ENCODE results near the gene HERC2. TPM values are rescaled to one million over a fixed set of nuclear protein-coding genes. Genes with fewer than 3 reads are reported as not detected.
A peak's percentile ranks its signal among the peaks of the same experiment; 100 is the strongest.

The HERC2 gene
- total and polyA plus RNA-seq, 7 donors = 23.9 to 59.7 (median 41.1) TPM

GRCh38 chr15:28098360-28098765 lies 223.6 kb downstream of the HERC2 start:
- DNase-seq (no peak), ATAC-seq (no peak)
- Histone ChIP-seq H3K27me3 (ENCODE audit: insufficient read depth in 3 of 3, low read length in 2 of 3) (peaks cover 0 to 86% (median 13%) of the 10 kb centered on the region in 3 donors), H3K4me3 (no peak overlapping the region), H3K36me3 (ENCODE audit: insufficient read depth in 1 of 2, low read depth in 1 of 2) (no peaks in the 10 kb centered on the region), H3K9me3 (no peaks in the 10 kb centered on the region), H3K4me1 (peaks cover 12% of the 10 kb centered on the region), H3K27ac (no peak overlapping the region)
- intact Hi-C loops (cut with DNase I) = no loop called here
- no peak for TF ChIP-seq CTCF (IDR thresholded peaks at IDR 0.05)
- WGBS, 3 donors = 49 to 63% (median 55%) methylated on average over 11 of the region's 11 CpGs

- intact Hi-C loops (cut with DNase I) = no loop called here
- peaks cover 0 to 84% (median 13%) of the 10 kb centered on the region in 3 donors for H3K27me3 ChIP-seq (ENCODE audit: insufficient read depth in 3 of 3, low read length in 2 of 3)
- 76 to 82% (median 77%) methylated on average over 5 of the region's 5 CpGs for WGBS, 3 donors
- ATAC-seq (no peak), DNase-seq (no peak)
- TF ChIP-seq CTCF (IDR thresholded peaks at IDR 0.05) = no peak
- no peaks in the 10 kb centered on the region for H3K9me3 ChIP-seq
- peaks cover 12% of the 10 kb centered on the region for H3K4me1 ChIP-seq
- no peak overlapping the region for H3K4me3 ChIP-seq
- no peak overlapping the region for H3K27ac ChIP-seq
- no peaks in the 10 kb centered on the region for H3K36me3 ChIP-seq (ENCODE audit: insufficient read depth in 1 of 2, low read depth in 1 of 2)
These were observed 224.2 kb downstream of the HERC2 start for GRCh38 chr15:28097656-28098359.

- WGBS, 3 donors = 2 to 3% (median 3%) methylated on average over 66 to 72 of the region's 72 CpGs
- DNase-seq (no peak), ATAC-seq (no peak)
- TF ChIP-seq CTCF (IDR thresholded peaks at IDR 0.05) = no peak
- peaks cover 0 to 78% (median 13%) of the 10 kb centered on the region in 3 donors for H3K27me3 ChIP-seq (ENCODE audit: insufficient read depth in 3 of 3, low read length in 2 of 3)
- peak overlapping the region; percentile 70 for H3K4me3 ChIP-seq
- intact Hi-C loops (cut with DNase I) = no loop called here
- H3K9me3 ChIP-seq = no peaks in the 10 kb centered on the region
- H3K4me1 ChIP-seq = peaks cover 12% of the 10 kb centered on the region
- H3K27ac ChIP-seq = peak overlapping the region; percentile 12
- no peaks in the 10 kb centered on the region for H3K36me3 ChIP-seq (ENCODE audit: insufficient read depth in 1 of 2, low read depth in 1 of 2)
These were observed 225.1 kb downstream of the HERC2 start for GRCh38 chr15:28096670-28097431.

DNA sequence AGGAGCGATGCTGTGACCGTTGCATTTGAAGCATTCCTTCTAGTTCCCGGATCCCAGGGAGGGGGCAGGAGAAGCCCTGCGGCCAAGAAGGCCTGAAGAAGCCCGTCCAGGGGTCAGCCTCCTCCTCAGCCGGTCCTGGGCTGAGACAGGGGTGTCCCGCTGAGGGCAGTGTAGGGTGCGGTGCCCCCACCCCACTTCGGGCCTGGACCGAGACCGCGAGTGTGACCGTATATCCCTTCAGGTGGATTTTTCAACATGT lies 225.6 kb downstream of the HERC2 start:
- H3K36me3 ChIP-seq (ENCODE audit: insufficient read depth in 1 of 2, low read depth in 1 of 2) = no peaks in the 10 kb centered on the region
- DNase-seq (no peak), ATAC-seq (no peak)
- intact Hi-C loops (cut with DNase I) = no loop called here
- peaks cover 4% of the 10 kb centered on the region for H3K9me3 ChIP-seq
- peaks cover 12% of the 10 kb centered on the region for H3K4me1 ChIP-seq
- WGBS, 3 donors = 1% methylated on average over 13 of the region's 13 CpGs
- H3K27ac ChIP-seq = peak overlapping the region; percentile 12
- H3K4me3 ChIP-seq = peak overlapping the region; percentile 70
- TF ChIP-seq CTCF (IDR thresholded peaks at IDR 0.05) = no peak
- peaks cover 0 to 76% (median 13%) of the 10 kb centered on the region in 3 donors for H3K27me3 ChIP-seq (ENCODE audit: insufficient read depth in 3 of 3, low read length in 2 of 3)

All from psoas muscle (tissue), 8 donors.